GM12872 (cell line): ENCODE results near the gene ERC1.

Experiments
- CTCF ChIP-seq: IDR thresholded peaks from 3 replicates; pipeline ENCODE4 v1.5.1; 2011; ENCODE audit warnings: low read depth, mild to moderate bottlenecking, low read length, moderate library complexity; ENCODE audit not compliant: insufficient read depth

ERC1 gene

GRCh38 chr12:1222858-1223639 lies 232.0 kb downstream of the ERC1 start:
- TF ChIP-seq CTCF = no peak

GRCh38 chr12:1226951-1227350 lies 235.9 kb downstream of the ERC1 start:
- TF ChIP-seq CTCF = no peak

GRCh38 chr12:1234073-1234472 lies 243.1 kb downstream of the ERC1 start:
- no peak for TF ChIP-seq CTCF

- no peak for TF ChIP-seq CTCF
Observed at GRCh38 chr12:1246637-1247036, 255.6 kb downstream of the ERC1 start.

GRCh38 chr12:1250641-1251040 lies 259.6 kb downstream of the ERC1 start:
- no peak for TF ChIP-seq CTCF

GRCh38 chr12:1252758-1253157 lies 261.7 kb downstream of the ERC1 start:
- no peak for TF ChIP-seq CTCF

- TF ChIP-seq CTCF = no peak
Observed at GRCh38 chr12:1256285-1256684, 265.3 kb downstream of the ERC1 start.
